HL-60 (cell line): ENCODE results near the gene PRRG2.

Source experiments
- DNase-seq, 2 experiments: peaks; one replicate each; pipeline ENCODE4 v3.0.0-alpha.2; 2010 to 2020; ENCODE audit warnings: low read depth in 1 of 2, low spot score in 1 of 2
- H3K27ac ChIP-seq: fragments of 250-450 bp; sonication (Bioruptor Pico); replicated peaks from 2 replicates; pipeline ENCODE4 v1.5.1; 2020; ENCODE audit warnings: mild to moderate bottlenecking, moderate library complexity
- H3K27me3 ChIP-seq: fragments of 250-450 bp; sonication (Bioruptor Pico); 2 replicates; pipeline ENCODE4 v1.5.1; 2021; ENCODE audit warnings: mild to moderate bottlenecking, moderate library complexity; ENCODE audit not compliant: insufficient read depth, poor library complexity, severe bottlenecking
- H3K4me3 ChIP-seq: replicated peaks from 2 replicates; pipeline ENCODE4 v1.5.1; 2011; ENCODE audit warnings: mild to moderate bottlenecking, control low read depth, low read length; ENCODE audit not compliant: insufficient read depth
- GABPA ChIP-seq: IDR thresholded peaks from 2 replicates; pipeline ENCODE4 v1.6.1; 2012; ENCODE audit warnings: low read depth
- POLR2AphosphoS5 ChIP-seq: IDR thresholded peaks from 2 replicates; pipeline ENCODE4 v1.6.1; 2012; ENCODE audit warnings: low read depth
- REST ChIP-seq: IDR thresholded peaks from 2 replicates; pipeline ENCODE4 v1.6.1; 2012; ENCODE audit warnings: low read depth; ENCODE audit not compliant: insufficient replicate concordance
- SPI1 ChIP-seq: IDR thresholded peaks from 2 replicates; pipeline ENCODE4 v1.6.1; 2012; ENCODE audit warnings: low read depth, mild to moderate bottlenecking, borderline replicate concordance
- TF ChIP-seq, protein P1 (sequence below): IDR thresholded peaks from one replicate; pipeline ENCODE4 v1.5.1; 2011; ENCODE audit warnings: low read length, control low read depth, inconsistent platforms; ENCODE audit not compliant: insufficient read depth

PRRG2 gene

GRCh38 chr19:49624967-49625910 is 44.1 kb downstream of the PRRG2 start:
- no peak overlapping the region for H3K4me3 ChIP-seq
- no peak for DNase-seq
- no peak for TF ChIP-seq REST
- no peak for TF ChIP-seq SPI1
- TF ChIP-seq, protein P1, sequence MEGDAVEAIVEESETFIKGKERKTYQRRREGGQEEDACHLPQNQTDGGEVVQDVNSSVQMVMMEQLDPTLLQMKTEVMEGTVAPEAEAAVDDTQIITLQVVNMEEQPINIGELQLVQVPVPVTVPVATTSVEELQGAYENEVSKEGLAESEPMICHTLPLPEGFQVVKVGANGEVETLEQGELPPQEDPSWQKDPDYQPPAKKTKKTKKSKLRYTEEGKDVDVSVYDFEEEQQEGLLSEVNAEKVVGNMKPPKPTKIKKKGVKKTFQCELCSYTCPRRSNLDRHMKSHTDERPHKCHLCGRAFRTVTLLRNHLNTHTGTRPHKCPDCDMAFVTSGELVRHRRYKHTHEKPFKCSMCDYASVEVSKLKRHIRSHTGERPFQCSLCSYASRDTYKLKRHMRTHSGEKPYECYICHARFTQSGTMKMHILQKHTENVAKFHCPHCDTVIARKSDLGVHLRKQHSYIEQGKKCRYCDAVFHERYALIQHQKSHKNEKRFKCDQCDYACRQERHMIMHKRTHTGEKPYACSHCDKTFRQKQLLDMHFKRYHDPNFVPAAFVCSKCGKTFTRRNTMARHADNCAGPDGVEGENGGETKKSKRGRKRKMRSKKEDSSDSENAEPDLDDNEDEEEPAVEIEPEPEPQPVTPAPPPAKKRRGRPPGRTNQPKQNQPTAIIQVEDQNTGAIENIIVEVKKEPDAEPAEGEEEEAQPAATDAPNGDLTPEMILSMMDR, result no peak
- TF ChIP-seq GABPA, result no peak
- TF ChIP-seq POLR2AphosphoS5, result no peak
- H3K27me3 ChIP-seq, result no peaks in the 10 kb centered on the region
- H3K27ac ChIP-seq, result no peak overlapping the region

- TF ChIP-seq POLR2AphosphoS5 (no peak), REST (no peak), GABPA (no peak), SPI1 (no peak)
- TF ChIP-seq, protein P1, result no peak
Observed at GRCh38 chr19:49626226-49626625, 45.1 kb downstream of the PRRG2 start.

DNA sequence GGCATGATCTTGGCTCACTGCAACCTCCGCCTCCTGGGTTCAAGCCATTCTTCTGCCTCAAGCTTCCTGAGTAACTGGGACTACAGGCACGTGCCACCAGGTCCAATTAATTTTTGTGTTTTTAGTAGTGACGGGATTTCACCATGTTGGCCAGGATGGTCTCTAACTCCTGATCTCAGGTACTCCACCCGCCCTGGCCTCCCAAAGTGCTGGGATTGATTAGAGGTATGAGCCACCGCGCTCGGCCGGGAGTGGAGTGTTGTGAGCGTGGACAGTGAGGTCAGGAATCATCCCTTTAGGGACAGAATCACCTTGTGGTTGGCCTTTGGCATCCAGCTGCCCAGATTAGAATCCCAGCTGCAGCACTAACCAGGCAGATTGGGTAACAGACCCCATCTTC is 48.5 kb downstream of the PRRG2 start:
- Histone ChIP-seq H3K27me3 (no peaks in the 10 kb centered on the region), H3K4me3 (no peak overlapping the region), H3K27ac (no peak overlapping the region)
- TF ChIP-seq REST (no peak), POLR2AphosphoS5 (no peak), GABPA (no peak), SPI1 (no peak)
- TF ChIP-seq, protein P1, result no peak
- DNase-seq, result no peak

More at GRCh38 chr19:49626226-49626625, 45.1 kb downstream of the PRRG2 start:
- no peak overlapping the region for H3K4me3 ChIP-seq
- DNase-seq, result no peak
- H3K27ac ChIP-seq, result no peak overlapping the region
- H3K27me3 ChIP-seq, result no peaks in the 10 kb centered on the region
